ENCODE data around the gene OR4F15. TPM values are rescaled to one million over a fixed set of nuclear protein-coding genes. Genes with fewer than 3 reads are reported as not detected.

Gene OR4F15
- total RNA-seq, 1 donor from 2014 or later: not detected

- no peak for DNase-seq (ENCODE audit: low spot score)
- intact Hi-C loops (cut with DNase I): no loop called here
Measured at GRCh38 chr15:101801048-101801447, 11.0 kb upstream of the OR4F15 start.

GRCh38 chr15:101803209-101803608, 8.8 kb upstream of the OR4F15 start, which contains the start of gene OR4F6:
TSS of gene OR4F6 (plus strand) at chr15:101803509. CDS start at chr15:101805720, 2,211 bp downstream.
- intact Hi-C loops (cut with DNase I): no loop called here
- no peak for DNase-seq (ENCODE audit: low spot score)

GRCh38 chr15:101803676-101804075, 8.3 kb upstream of the OR4F15 start:
- DNase-seq (ENCODE audit: low spot score): no peak
- intact Hi-C loops (cut with DNase I): no loop called here

- no peak for DNase-seq (ENCODE audit: low spot score)
- intact Hi-C loops (cut with DNase I): no loop called here
Measured at GRCh38 chr15:101804375-101804774, 7.6 kb upstream of the OR4F15 start.

- no peak for DNase-seq (ENCODE audit: low spot score)
- intact Hi-C loops (cut with DNase I): no loop called here
Measured at GRCh38 chr15:101804941-101805340, 7.1 kb upstream of the OR4F15 start.

- no peak for DNase-seq (ENCODE audit: low spot score)
Measured at GRCh38 chr15:101805605-101806345, 6.2 kb upstream of the OR4F15 start.

GRCh38 chr15:101807345-101807945, 4.6 kb upstream of the OR4F15 start:
- no peak for DNase-seq (ENCODE audit: low spot score)
- intact Hi-C loops (cut with DNase I): no loop called here

More at GRCh38 chr15:101805605-101806345, 6.2 kb upstream of the OR4F15 start:
- intact Hi-C loops (cut with DNase I): no loop called here

GRCh38 chr15:101808201-101808600, 3.8 kb upstream of the OR4F15 start:
- intact Hi-C loops (cut with DNase I): no loop called here
- no peak for DNase-seq (ENCODE audit: low spot score)

- intact Hi-C loops (cut with DNase I): no loop called here
- no peak for DNase-seq (ENCODE audit: low spot score)
Measured at GRCh38 chr15:101810456-101810855, 1.5 kb upstream of the OR4F15 start.

GRCh38 chr15:101810876-101811275, 1.1 kb upstream of the OR4F15 start:
- no peak for DNase-seq (ENCODE audit: low spot score)
- intact Hi-C loops (cut with DNase I): no loop called here

GRCh38 chr15:101813803-101814534, 2.0 kb downstream of the OR4F15 start:
- intact Hi-C loops (cut with DNase I): no loop called here
- no peak for DNase-seq (ENCODE audit: low spot score)

GRCh38 chr15:101820781-101821180, 8.8 kb downstream of the OR4F15 start:
- intact Hi-C loops (cut with DNase I): no loop called here

GRCh38 chr15:101827257-101827656, 15.3 kb downstream of the OR4F15 start:
- no peak for DNase-seq (ENCODE audit: low spot score)
- intact Hi-C loops (cut with DNase I): no loop called here

More at GRCh38 chr15:101820781-101821180, 8.8 kb downstream of the OR4F15 start:
- no peak for DNase-seq (ENCODE audit: low spot score)

- intact Hi-C loops (cut with DNase I): no loop called here
- no peak for DNase-seq (ENCODE audit: low spot score)
Measured at GRCh38 chr15:101828774-101829173, 16.8 kb downstream of the OR4F15 start.

- intact Hi-C loops (cut with DNase I): no loop called here
- DNase-seq (ENCODE audit: low spot score): no peak
Measured at GRCh38 chr15:101841656-101842055, 29.7 kb downstream of the OR4F15 start.

GRCh38 chr15:101844916-101845315, 32.9 kb downstream of the OR4F15 start:
- intact Hi-C loops (cut with DNase I): no loop called here
- DNase-seq (ENCODE audit: low spot score): no peak

- intact Hi-C loops (cut with DNase I): no loop called here
- DNase-seq (ENCODE audit: low spot score): no peak
Measured at GRCh38 chr15:101852356-101852755, 40.4 kb downstream of the OR4F15 start.

All from cardiac septum (tissue), 1 donor.